IMR-90 (cell line): ENCODE data around the gene KIF1A. TPM values are rescaled to one million over a fixed set of nuclear protein-coding genes. Genes with fewer than 3 reads are reported as not detected.

Source experiments
- ATAC-seq: fragments of 200-7000 bp; cut with Tn5 transposase; 2 replicates; pipeline ENCODE4 v1.9.1; 2020; ENCODE audit warnings: low read depth, mild to moderate bottlenecking, moderate library complexity
- BruUV-seq: library from RNA; stranded (reverse); fragments of 400-500 nt; replicated peaks from 2 replicates; lab custom pipeline; 2021; lab: Mats Ljungman, UMichigan
- CTCF ChIA-PET: fragments of 300-600 bp; formaldehyde crosslinking; extraction: SDS; loops from one replicate; lab custom pipeline; 2021; ENCODE audit warnings: antibody characterized with exemption; lab: Yijun Ruan, JAX
- POLR2A ChIA-PET: fragments of 300-600 bp; sonication (Branson Sonifier 250); formaldehyde crosslinking; loops from one replicate; lab custom pipeline; 2022; ENCODE audit warnings: antibody characterized with exemption; ENCODE audit not compliant: unreplicated experiment; lab: Charles Lee
- DNase-seq: peaks from one replicate; pipeline ENCODE4 v3.0.0; 2013
- H2AFZ ChIP-seq: replicated peaks from 2 replicates; pipeline ENCODE3; 2013; ENCODE audit warnings: low read length, mild to moderate bottlenecking; ENCODE audit not compliant: poor library complexity
- H2AK5ac ChIP-seq: 2 replicates; pipeline ENCODE4 v1.6.1; 2013; ENCODE audit warnings: low read depth, low read length, inconsistent platforms
- H2AK9ac ChIP-seq: replicated peaks from 2 replicates; pipeline ENCODE3; 2013; ENCODE audit warnings: mild to moderate bottlenecking, low read depth, low read length, moderate library complexity; ENCODE audit not compliant: poor library complexity
- H2BK120ac ChIP-seq: 2 replicates; pipeline ENCODE4 v1.6.1; 2013; ENCODE audit warnings: low read depth, low read length, inconsistent platforms
- H2BK15ac ChIP-seq: 3 replicates; pipeline ENCODE4 v1.6.1; 2013; ENCODE audit warnings: low read depth, low read length, inconsistent platforms
- H2BK20ac ChIP-seq: 2 replicates; pipeline ENCODE4 v1.6.1; 2013; ENCODE audit warnings: low read depth, mild to moderate bottlenecking, inconsistent platforms, low read length, moderate library complexity
- H2BK5ac ChIP-seq: 2 replicates; pipeline ENCODE4 v1.6.1; 2013; ENCODE audit warnings: mild to moderate bottlenecking, low read depth, low read length, inconsistent platforms; ENCODE audit not compliant: poor library complexity, severe bottlenecking
- H3K14ac ChIP-seq: replicated peaks from 2 replicates; pipeline ENCODE4 v1.6.1; 2013; ENCODE audit warnings: low read depth, low read length, inconsistent platforms
- H3K18ac ChIP-seq: 2 replicates; pipeline ENCODE4 v1.6.1; 2013; ENCODE audit warnings: low read depth, low read length, control low read depth
- H3K23ac ChIP-seq: 2 replicates; pipeline ENCODE4 v1.6.1; 2013; ENCODE audit warnings: low read depth, low read length, inconsistent platforms
- H3K27ac ChIP-seq: 2 replicates; pipeline ENCODE4 v1.5.1; 2013; ENCODE audit warnings: mild to moderate bottlenecking, control low read depth, low read length; ENCODE audit not compliant: insufficient read depth
- H3K27me3 ChIP-seq: 2 replicates; pipeline ENCODE4 v1.6.1; 2013; ENCODE audit warnings: low read length; ENCODE audit not compliant: control insufficient read depth, insufficient read depth
- H3K36me3 ChIP-seq: 2 replicates; pipeline ENCODE4 v1.6.1; 2013; ENCODE audit warnings: low read length, mixed read lengths; ENCODE audit not compliant: control insufficient read depth, insufficient read depth
- H3K4ac ChIP-seq: 2 replicates; pipeline ENCODE4 v1.6.1; 2013; ENCODE audit warnings: low read depth, low read length, inconsistent platforms
- H3K4me1 ChIP-seq: 2 replicates; pipeline ENCODE4 v1.6.1; 2013; ENCODE audit warnings: low read length, mixed read lengths; ENCODE audit not compliant: control insufficient read depth, insufficient read depth
- H3K4me2 ChIP-seq: 2 replicates; pipeline ENCODE4 v1.6.1; 2013; ENCODE audit warnings: low read depth, mild to moderate bottlenecking, control low read depth, low read length, moderate library complexity
- H3K4me3 ChIP-seq: 2 replicates; pipeline ENCODE4 v1.5.1; 2013; ENCODE audit warnings: low read depth, mild to moderate bottlenecking, control low read depth, low read length, moderate library complexity; ENCODE audit not compliant: insufficient read depth
- H3K56ac ChIP-seq: 2 replicates; pipeline ENCODE4 v1.6.1; 2013; ENCODE audit warnings: low read length, inconsistent platforms; ENCODE audit not compliant: insufficient read depth; ENCODE audit errors: extremely low read depth
- H3K79me1 ChIP-seq, 2 experiments: 2 replicates each; pipeline ENCODE4 v1.6.1; 2013; ENCODE audit warnings: low read length in 2 of 2, inconsistent platforms in 1 of 2, low read depth in 1 of 2
- H3K9ac ChIP-seq: 2 replicates; pipeline ENCODE4 v1.6.1; 2013; ENCODE audit warnings: low read depth, low read length, control low read depth
- H3K9me1 ChIP-seq: 2 replicates; pipeline ENCODE4 v1.6.1; 2013; ENCODE audit warnings: low read length, inconsistent platforms; ENCODE audit not compliant: insufficient read depth
- H3K9me3 ChIP-seq: 2 replicates; pipeline ENCODE4 v1.6.1; 2013; ENCODE audit warnings: low read length; ENCODE audit not compliant: control insufficient read depth, insufficient read depth
- H4K20me1 ChIP-seq: 2 replicates; pipeline ENCODE4 v1.6.1; 2013; ENCODE audit warnings: low read length, inconsistent platforms; ENCODE audit not compliant: insufficient read depth
- H4K5ac ChIP-seq: 2 replicates; pipeline ENCODE4 v1.6.1; 2013; ENCODE audit warnings: mild to moderate bottlenecking, low read depth, low read length, control low read depth
- H4K8ac ChIP-seq, 2 experiments: 2 replicates each; pipeline ENCODE4 v1.6.1; 2013; ENCODE audit warnings: low read depth in 2 of 2, low read length in 2 of 2, control low read depth in 1 of 2, inconsistent platforms in 1 of 2
- H4K91ac ChIP-seq: 2 replicates; pipeline ENCODE4 v1.6.1; 2013; ENCODE audit warnings: low read depth, low read length, inconsistent platforms; ENCODE audit not compliant: insufficient read depth
- BHLHE40 ChIP-seq: fragments of 150-350 bp; IDR thresholded peaks from 2 replicates; pipeline ENCODE4 v1.6.1; 2016; ENCODE audit warnings: mild to moderate bottlenecking, low read depth, low read length
- CEBPB ChIP-seq: IDR thresholded peaks from 2 replicates; pipeline ENCODE4 v1.6.1; 2012; ENCODE audit warnings: low read depth, low read length, improper control_type of control experiment
- CHD1 ChIP-seq: IDR thresholded peaks from 2 replicates; pipeline ENCODE4 v1.6.1; 2012; ENCODE audit warnings: low read depth, low read length, improper control_type of control experiment
- FOS ChIP-seq: fragments of 150-350 bp; IDR thresholded peaks from 2 replicates; pipeline ENCODE4 v1.6.1; 2016; ENCODE audit warnings: low read depth, low read length
- MAFK ChIP-seq: IDR thresholded peaks from 2 replicates; pipeline ENCODE4 v1.6.1; 2012; ENCODE audit warnings: low read depth, low read length, improper control_type of control experiment
- MAZ ChIP-seq: IDR thresholded peaks from 2 replicates; pipeline ENCODE4 v1.6.1; 2012; ENCODE audit warnings: low read depth, mild to moderate bottlenecking, low read length, improper control_type of control experiment, moderate library complexity, borderline replicate concordance
- MXI1 ChIP-seq: IDR thresholded peaks from 2 replicates; pipeline ENCODE4 v1.6.1; 2012; ENCODE audit warnings: low read depth, mild to moderate bottlenecking, low read length, moderate library complexity, borderline replicate concordance
- NFE2L2 ChIP-seq: fragments of 150-350 bp; IDR thresholded peaks from 2 replicates; pipeline ENCODE4 v1.6.1; 2016; ENCODE audit warnings: low read depth, mild to moderate bottlenecking, low read length
- POLR2A ChIP-seq: IDR thresholded peaks from 2 replicates; pipeline ENCODE4 v1.6.1; 2012; ENCODE audit warnings: mild to moderate bottlenecking, low read depth, low read length
- RAD21 ChIP-seq: IDR thresholded peaks from 2 replicates; pipeline ENCODE4 v1.6.1; 2012; ENCODE audit warnings: low read length, improper control_type of control experiment
- RCOR1 ChIP-seq: IDR thresholded peaks from 2 replicates; pipeline ENCODE4 v1.6.1; 2012; ENCODE audit warnings: mild to moderate bottlenecking, low read length, improper control_type of control experiment; ENCODE audit not compliant: insufficient replicate concordance
- RFX5 ChIP-seq: IDR thresholded peaks from 2 replicates; pipeline ENCODE4 v1.8.0; 2012; ENCODE audit warnings: low read depth, mild to moderate bottlenecking, low read length, moderate library complexity
- SMC3 ChIP-seq: fragments of 150-350 bp; IDR thresholded peaks from 2 replicates; pipeline ENCODE4 v1.6.1; 2016; ENCODE audit warnings: low read depth, mild to moderate bottlenecking, antibody characterized with exemption, low read length, moderate library complexity
- WGBS, 2 experiments: methylation state at CpG; one replicate each; pipeline versions ENCODE4 v1.1.5 to v1.1.7; 2013; ENCODE audit warnings: missing lambda C conversion rate in 2 of 2; ENCODE audit not compliant: insufficient read length in 1 of 2; ENCODE audit errors: extremely low coverage in 2 of 2; 5-methylcytosine and 5-hydroxymethylcytosine counted together
- dilution Hi-C: fragments of 300-500 bp; cut with HindIII; formaldehyde crosslinking; loops from one replicate; pipeline ENCODE4 v1.14.3; 2018; ENCODE audit warnings: low sequenced_read_pairs; ENCODE audit not compliant: unreplicated experiment
- in situ Hi-C: fragments of 300-500 bp; cut with MboI; formaldehyde crosslinking; loops from 3 replicates; pipeline ENCODE4 v1.14.3; 2019; ENCODE audit warnings: low sequenced_read_pairs, inconsistent platforms, mixed read lengths
- intact Hi-C: fragments of 100-400 bp; cut with micrococcal nuclease; formaldehyde crosslinking; loops from 2 replicates; pipeline ENCODE4 v1.10.0; 2022
- polyA plus RNA-seq, 3 experiments: library from polyadenylated mRNA; depleted of rRNA; stranded (reverse); fragments of >200 nt; gene quantifications; 2 replicates each; pipeline ENCODE4 v1.2.3, GENCODE V29; 2012; ENCODE audit warnings: low replicate concordance in 1 of 3
- total RNA-seq: library from RNA; depleted of rRNA; stranded (reverse); fragments of >200 nt; gene quantifications from 2 replicates; pipeline ENCODE4 v1.2.3, GENCODE V29; 2012
- TF ChIP-seq, protein P1 (sequence below): fragments of 150-350 bp; IDR thresholded peaks from 2 replicates; pipeline ENCODE4 v1.6.1; 2016; ENCODE audit warnings: low read depth, mild to moderate bottlenecking, low read length, moderate library complexity, borderline replicate concordance
- TF ChIP-seq, protein P2 (sequence below): fragments of 150-350 bp; IDR thresholded peaks from 2 replicates; pipeline ENCODE4 v1.6.1; 2017; ENCODE audit warnings: mild to moderate bottlenecking, antibody characterized with exemption, low read length, low read depth
- TF ChIP-seq, protein P3 (sequence below): conservative IDR thresholded peaks from 2 replicates; pipeline ENCODE4 v1.5.1; 2012; ENCODE audit warnings: mild to moderate bottlenecking, low read depth, low read length, improper control_type of control experiment

KIF1A gene
- total and polyA plus RNA-seq, 2 of the 4 experiments (the other 2 are of a cell fraction): under 0.01 TPM; not detected in 1

DNA sequence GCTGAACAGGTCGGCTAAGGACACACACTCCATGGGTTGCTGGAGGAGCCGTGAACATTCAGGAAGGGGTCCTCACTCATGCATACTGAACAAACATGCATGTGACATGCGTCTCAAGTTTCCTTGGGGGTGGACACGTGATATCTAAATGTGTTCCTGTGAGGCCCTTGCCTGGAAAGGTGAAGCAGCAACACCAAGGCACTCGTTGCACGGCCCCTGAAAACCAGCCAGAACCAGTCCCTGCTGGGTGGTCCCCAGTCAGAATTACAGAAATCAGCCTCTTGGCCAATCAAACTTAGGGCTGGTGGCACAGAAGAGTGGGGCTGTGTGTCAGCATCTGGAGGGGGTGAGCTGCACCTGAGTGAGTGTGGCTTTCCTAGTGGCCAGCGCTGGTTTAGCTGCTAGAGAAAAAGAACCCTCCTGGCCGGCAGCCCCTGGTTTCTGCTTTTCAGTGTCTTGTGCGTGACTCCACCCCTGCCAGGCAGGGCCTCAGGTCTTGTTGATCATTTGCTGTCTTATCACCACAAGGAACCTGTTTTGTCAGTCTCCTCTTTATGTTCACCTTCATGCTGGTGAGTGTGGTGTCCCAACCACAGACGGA, 134.1 kb downstream of the KIF1A start:
- Histone ChIP-seq H2AFZ (peak overlapping the region; percentile 32), H2BK20ac (no peak overlapping the region), H4K5ac (no peak overlapping the region), H2BK15ac (no peak overlapping the region), H3K14ac (no peak overlapping the region), H3K27ac (no peak overlapping the region), H2BK5ac (no peak overlapping the region), H3K9ac (no peak overlapping the region), H4K20me1 (no peaks in the 10 kb centered on the region), H3K27me3 (peaks cover 33% of the 10 kb centered on the region), H3K56ac (no peak overlapping the region), H3K9me1 (no peaks in the 10 kb centered on the region), H3K4me2 (no peak overlapping the region), H3K79me1 (no peaks in the 10 kb centered on the region), H2AK5ac (no peak overlapping the region), H4K8ac (no peak overlapping the region), H4K91ac (no peak overlapping the region), H3K4me1 (no peaks in the 10 kb centered on the region), H3K18ac (no peak overlapping the region), H3K4ac (no peak overlapping the region), H3K36me3 (no peaks in the 10 kb centered on the region), H3K4me3 (no peak overlapping the region), H3K23ac (no peak overlapping the region), H2BK120ac (no peak overlapping the region), H3K9me3 (no peaks in the 10 kb centered on the region), H2AK9ac (no peak overlapping the region)
- 45% methylated on average over 4 of the region's 10 CpGs; no CpG with 5 or more reads in 1 of the 2 experiments for WGBS, 2 experiments
- no peak for ATAC-seq
- no peak for DNase-seq
- no peak for TF ChIP-seq POLR2A
- no peak for TF ChIP-seq MAZ
- TF ChIP-seq, protein P1, sequence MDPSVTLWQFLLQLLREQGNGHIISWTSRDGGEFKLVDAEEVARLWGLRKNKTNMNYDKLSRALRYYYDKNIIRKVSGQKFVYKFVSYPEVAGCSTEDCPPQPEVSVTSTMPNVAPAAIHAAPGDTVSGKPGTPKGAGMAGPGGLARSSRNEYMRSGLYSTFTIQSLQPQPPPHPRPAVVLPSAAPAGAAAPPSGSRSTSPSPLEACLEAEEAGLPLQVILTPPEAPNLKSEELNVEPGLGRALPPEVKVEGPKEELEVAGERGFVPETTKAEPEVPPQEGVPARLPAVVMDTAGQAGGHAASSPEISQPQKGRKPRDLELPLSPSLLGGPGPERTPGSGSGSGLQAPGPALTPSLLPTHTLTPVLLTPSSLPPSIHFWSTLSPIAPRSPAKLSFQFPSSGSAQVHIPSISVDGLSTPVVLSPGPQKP: no peak
- TF ChIP-seq MAFK: no peak
- TF ChIP-seq, protein P2, sequence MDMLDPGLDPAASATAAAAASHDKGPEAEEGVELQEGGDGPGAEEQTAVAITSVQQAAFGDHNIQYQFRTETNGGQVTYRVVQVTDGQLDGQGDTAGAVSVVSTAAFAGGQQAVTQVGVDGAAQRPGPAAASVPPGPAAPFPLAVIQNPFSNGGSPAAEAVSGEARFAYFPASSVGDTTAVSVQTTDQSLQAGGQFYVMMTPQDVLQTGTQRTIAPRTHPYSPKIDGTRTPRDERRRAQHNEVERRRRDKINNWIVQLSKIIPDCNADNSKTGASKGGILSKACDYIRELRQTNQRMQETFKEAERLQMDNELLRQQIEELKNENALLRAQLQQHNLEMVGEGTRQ: no peak
- TF ChIP-seq, protein P3, sequence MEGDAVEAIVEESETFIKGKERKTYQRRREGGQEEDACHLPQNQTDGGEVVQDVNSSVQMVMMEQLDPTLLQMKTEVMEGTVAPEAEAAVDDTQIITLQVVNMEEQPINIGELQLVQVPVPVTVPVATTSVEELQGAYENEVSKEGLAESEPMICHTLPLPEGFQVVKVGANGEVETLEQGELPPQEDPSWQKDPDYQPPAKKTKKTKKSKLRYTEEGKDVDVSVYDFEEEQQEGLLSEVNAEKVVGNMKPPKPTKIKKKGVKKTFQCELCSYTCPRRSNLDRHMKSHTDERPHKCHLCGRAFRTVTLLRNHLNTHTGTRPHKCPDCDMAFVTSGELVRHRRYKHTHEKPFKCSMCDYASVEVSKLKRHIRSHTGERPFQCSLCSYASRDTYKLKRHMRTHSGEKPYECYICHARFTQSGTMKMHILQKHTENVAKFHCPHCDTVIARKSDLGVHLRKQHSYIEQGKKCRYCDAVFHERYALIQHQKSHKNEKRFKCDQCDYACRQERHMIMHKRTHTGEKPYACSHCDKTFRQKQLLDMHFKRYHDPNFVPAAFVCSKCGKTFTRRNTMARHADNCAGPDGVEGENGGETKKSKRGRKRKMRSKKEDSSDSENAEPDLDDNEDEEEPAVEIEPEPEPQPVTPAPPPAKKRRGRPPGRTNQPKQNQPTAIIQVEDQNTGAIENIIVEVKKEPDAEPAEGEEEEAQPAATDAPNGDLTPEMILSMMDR: no peak
- TF ChIP-seq CEBPB: no peak
- TF ChIP-seq BHLHE40: no peak
- no peak for TF ChIP-seq MXI1
- TF ChIP-seq RFX5: no peak
- no peak for TF ChIP-seq RCOR1
- TF ChIP-seq RAD21: no peak
- no peak for TF ChIP-seq SMC3
- no peak for TF ChIP-seq CHD1
- TF ChIP-seq NFE2L2: no peak
- no peak for TF ChIP-seq FOS
- intact Hi-C loops: no loop called here
- ChIA-PET POLR2A (no interaction called here), CTCF (interaction anchor here (0.6 kb wide), 1 partner anchor 532 kb away, joined by 3 read pairs; no protein-coding TSS in a partner anchor)
- no TSS peak for BruUV-seq
- dilution Hi-C loops: no loop called here
- in situ Hi-C loops: no loop called here
